ENCODE results near the gene AUTS2.

The AUTS2 gene

GRCh38 chr7:70472601-70473237 is 874.4 kb downstream of the AUTS2 start:
- DNase-seq (ENCODE audit: low spot score), result no peak

- DNase-seq (ENCODE audit: low spot score), result no peak
Observed at GRCh38 chr7:70474639-70475234, 876.5 kb downstream of the AUTS2 start.

GRCh38 chr7:70477036-70478010 is 879.0 kb downstream of the AUTS2 start:
- no peak for DNase-seq (ENCODE audit: low spot score)

- no peak for DNase-seq (ENCODE audit: low spot score)
Observed at GRCh38 chr7:70479153-70480021, 881.1 kb downstream of the AUTS2 start.

DNA sequence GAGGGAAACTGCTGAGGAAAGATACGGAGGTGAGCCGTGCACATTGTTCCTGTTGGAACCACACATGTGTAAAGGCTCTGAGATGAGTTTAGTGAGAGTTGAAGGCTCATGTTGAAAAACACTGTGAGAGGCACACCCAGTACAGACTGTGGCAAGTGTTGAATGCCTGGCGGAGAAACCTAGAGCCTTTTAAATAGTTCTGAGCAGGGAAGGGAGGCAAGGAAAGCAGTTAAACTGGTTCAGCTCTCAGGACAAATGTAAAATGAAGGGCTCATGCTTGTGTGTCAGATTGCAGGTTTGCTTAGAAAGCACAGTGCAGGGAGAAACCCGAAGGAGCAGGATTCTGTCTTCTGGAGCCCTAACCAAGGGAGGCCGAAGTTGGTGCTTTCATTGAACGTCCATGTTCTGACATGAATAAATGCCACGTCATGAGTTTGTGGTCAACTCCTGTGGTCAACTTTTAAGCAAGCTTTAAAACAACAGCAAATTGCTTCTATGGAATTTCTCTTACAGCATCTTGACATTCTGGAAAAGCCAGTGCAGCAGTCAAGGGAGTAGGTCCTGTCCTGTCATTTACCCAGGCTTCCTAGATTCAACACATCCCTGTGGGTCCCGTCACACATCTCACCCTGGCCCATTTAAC is 882.8 kb downstream of the AUTS2 start:
- DNase-seq (ENCODE audit: low spot score), result no peak

GRCh38 chr7:70481570-70482123 is 883.4 kb downstream of the AUTS2 start:
- no peak for DNase-seq (ENCODE audit: low spot score)

DNA sequence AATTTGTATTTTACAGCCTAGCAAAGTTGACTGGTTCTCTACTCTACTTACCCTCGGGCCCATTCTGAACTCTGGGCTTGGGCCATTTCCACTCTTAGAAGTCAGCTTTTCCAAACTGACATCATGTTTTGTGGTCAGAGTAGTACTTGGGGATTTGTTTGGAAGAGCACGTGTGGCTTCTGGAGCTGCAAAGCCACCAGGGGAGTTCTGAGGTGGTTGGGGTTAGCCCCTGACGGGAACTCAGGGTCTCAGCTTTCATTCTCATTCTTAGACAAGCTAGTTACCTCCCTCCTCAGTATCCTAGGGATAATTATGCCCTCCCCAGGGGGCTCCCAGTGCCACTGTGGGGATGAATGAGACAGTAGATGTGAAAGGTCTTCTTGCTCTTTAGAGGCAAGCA is 886.0 kb downstream of the AUTS2 start:
- DNase-seq (ENCODE audit: low spot score), result no peak

DNA sequence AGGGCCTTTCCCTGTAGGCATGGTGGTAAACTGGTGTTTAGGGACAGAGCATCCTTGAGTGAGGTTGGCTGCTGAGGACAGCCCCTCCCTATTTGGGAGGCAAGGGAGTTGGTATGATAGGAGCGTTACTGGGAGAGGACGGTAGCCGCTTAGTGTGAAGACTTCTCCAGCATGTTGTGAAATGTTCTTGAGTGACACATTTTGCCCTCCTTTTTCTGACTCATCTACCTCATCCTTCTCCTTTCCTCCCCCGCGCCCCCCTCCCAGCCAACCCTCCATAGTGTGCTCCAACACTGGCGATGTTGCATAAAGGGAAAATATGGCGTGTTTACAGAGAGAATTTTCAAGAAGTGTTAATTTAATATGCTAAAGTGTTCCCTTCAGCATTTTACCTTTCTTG is 888.7 kb downstream of the AUTS2 start:
- DNase-seq (ENCODE audit: low spot score), result no peak

DNA sequence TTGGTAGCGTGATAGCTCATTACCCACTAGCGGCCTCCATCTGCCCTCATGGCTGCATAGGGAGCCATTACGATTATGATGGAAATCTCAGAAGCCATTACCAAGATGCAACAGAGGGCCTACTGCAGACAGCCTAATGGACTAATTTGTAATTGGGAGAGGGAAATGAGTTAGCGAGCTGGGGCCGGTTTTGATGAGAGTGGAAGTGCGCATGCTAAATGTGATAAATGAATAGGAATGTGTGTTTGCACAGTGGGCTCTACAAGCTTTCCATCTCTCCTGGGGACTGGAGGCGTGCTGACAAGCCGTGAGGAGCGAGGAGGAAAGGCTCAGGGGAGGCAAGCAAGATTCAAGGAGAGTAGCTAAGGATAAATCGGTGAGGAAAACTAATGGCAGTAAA is 889.2 kb downstream of the AUTS2 start:
- no peak for DNase-seq (ENCODE audit: low spot score)

DNA sequence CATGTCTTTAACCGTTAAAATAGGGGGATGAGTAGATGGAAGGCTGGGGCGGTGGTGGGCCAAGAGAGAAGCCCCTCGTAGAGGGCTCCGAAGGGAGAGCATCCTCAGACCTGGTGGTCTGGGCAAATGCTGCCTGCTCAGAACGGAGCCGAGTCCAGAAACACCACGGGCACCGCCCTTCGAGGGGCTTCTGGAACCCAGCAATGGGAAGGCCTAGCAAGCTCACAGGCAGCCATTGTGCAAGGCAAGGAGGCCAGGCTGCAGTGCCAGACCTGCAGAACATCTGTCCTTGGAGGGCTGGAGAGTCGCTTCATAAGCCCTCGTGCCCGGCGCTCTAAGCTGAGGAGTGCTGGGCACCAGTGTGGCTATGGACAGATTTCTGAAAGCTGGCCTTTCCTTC is 889.6 kb downstream of the AUTS2 start:
- DNase-seq (ENCODE audit: low spot score), result no peak

- no peak for DNase-seq (ENCODE audit: low spot score)
Observed at GRCh38 chr7:70489813-70490212, 891.5 kb downstream of the AUTS2 start.

GRCh38 chr7:70492625-70493024 is 894.4 kb downstream of the AUTS2 start:
- DNase-seq (ENCODE audit: low spot score), result no peak

DNA sequence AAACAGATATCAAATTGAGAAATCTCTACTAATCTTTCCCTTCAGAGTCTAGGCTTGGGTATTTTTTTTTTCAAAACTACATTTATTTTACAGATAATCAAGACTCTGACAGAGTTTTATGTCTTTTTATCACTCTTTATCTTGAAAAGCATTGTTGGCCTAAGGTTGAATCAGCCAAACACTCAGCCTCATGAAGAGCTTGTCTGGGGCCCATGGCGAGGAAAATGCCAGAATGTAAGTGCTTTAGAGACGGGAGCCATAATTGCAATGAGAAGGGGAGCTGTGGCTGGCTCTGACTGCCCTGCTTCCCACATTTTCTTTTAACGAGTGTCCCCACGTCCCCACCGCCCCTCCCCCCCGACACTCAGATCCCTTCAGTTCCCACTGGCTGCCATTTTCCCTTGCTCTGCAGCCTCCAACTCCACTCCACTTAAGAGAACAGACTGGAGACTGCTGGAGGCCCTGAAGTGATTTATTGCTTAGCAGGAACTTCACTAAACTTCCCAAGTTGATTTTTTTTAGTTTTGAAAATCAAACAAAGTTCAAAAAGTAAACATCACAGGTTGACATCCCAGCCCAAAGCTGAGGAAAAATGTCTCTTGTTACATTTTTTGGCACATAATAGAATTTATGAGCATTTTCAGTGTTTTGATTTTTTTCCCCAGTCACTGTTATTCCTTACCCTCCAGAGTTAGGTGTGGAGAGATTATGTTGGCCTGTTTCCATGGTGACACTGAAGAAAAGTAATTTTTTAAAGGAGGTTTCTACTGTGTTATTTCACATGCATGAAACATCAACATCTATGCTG is 896.2 kb downstream of the AUTS2 start:
- no peak for DNase-seq (ENCODE audit: low spot score)

DNA sequence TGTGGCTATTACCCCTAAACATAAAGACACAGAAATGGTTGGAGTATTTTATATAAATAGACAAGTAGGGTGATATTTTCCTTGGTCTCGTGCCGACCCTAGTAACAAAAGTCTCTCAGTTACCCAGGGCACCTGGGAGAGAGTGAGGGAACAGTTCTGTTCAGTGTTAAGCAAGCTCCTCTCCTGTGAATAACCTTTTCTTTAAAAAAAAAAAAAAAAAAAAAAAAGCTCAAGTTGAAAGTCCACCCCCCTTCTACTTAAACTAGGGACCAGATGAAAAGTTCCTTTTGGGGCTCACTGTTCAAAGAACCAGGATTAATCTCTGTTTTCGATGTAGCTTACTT is 896.7 kb downstream of the AUTS2 start:
- DNase-seq (ENCODE audit: low spot score), result no peak

DNA sequence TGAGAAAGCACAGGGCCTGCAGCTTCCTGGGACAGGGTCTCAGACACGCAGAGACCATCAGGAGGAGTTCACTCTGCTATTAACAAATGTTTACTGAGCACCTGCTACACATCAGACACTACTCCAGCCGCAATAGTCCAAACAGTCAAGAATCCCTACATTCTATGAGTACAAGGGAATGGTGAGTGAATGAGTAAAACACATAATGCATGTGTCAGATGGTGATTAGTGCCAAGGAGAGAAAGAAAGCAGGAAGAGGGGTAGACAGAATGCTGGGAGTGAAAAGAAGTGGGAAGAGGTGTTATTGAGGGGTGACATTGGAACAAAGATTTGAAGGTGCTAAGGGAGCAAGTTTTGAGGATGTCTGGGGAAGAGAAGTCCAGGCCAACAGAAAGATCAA is 899.5 kb downstream of the AUTS2 start:
- no peak for DNase-seq (ENCODE audit: low spot score)

DNA sequence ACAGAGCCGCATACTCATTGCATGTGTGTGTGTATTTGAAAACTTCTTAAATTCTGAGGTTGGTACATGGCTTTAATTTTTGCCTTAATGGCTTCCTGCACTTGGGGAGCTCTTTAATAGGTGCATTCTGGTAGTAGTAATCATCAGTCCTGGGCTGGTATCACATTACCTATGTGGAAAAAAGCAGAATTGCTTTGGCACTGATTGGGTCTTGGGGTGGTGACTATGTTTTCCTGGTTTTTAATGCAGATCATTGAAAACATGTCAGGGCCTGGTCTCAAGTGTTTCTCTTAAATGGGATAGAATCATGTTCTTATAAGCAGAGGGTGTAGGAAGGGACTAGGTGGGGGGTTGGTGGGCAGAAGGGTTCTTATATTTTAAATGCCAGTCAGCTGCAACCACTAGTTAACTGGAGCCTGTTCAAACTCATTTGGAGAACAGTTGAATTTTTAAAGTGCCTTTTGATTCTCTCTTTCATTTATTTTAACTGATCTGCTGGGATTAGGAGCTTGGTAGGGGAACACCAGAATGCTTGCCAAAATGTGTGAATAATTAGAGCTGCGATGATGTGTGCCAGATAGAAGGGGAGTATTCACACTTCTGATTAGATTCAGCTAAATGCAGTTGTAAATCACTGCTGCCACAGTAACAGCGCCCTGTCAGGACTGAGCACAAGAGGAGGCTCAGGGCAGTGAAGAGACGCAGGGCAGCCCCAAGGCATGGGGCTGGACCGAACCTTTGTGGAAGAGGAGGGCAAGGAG is 900.1 kb downstream of the AUTS2 start:
- DNase-seq (ENCODE audit: low spot score), result no peak

DNA sequence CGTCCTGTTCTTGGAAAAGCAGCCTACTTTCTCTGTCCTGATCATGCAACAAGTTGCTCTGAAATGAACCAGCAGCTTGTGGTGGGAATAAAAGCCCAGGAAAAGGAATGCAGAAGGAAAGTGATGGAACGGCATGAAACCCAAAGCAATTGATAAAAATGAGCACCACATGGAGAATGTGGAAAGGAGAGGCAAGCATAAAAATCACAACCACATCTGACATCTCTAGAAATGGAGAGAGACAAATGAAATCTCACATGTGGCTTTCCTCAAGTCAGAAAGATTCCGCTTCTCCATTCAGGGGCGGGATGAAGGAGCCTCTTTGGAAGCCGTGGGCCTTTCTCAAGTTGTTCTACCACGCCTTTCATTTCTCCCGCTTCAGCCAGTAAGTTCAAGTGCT is 902.0 kb downstream of the AUTS2 start:
- DNase-seq (ENCODE audit: low spot score), result no peak

DNA sequence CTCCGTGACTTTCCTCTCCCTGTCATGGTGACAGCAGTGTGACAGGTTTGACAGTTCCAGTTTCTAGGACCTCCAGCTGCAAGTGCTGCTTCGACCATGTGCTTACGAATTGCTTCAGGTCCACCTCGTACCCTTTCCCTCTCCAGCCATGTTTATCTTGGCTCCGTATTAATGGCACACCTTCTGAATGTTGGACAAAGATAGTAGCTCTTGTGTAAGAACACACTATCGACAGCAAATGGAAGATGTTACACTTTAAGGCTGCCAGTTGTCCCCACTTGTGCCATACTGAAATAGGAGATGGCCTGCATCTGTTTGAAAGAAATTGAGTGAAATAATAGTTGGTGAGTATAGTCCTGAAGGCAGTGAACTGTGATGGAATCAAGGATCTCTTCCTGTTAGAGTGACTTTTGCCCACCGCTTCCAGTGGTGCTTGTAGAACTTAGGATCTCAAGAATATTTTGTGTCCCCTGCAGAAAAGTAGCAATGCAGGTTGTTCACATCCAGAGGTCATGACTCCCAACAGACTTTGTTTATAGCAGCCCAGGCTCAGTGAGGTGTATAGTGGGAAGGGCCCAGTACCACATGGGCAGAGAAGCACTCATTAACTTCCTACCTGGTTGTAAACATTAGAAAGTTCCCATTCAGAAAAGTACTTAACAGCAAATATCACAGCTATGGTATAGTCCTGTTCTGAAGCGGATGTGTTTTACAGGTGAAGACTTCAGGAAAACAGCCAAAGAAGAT is 904.0 kb downstream of the AUTS2 start:
- no peak for DNase-seq (ENCODE audit: low spot score)

DNA sequence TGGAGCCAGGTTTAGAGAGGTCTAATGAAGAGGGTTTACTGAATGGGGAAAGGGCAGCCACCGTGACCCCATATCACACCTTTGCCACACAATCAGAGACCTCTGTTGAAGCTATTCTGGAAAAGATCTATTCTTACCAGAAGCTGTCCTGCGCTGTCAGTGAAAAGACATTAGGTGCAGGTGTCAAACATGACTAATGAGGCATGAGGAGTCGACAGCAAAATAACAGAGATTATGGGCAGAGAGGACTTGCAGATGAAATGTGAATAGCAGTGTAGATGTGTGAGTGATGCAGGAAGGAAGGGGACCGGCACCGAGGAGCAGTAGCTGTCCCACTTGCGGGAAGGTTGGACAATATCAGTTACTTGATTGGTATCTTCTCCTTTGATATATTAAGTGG is 906.0 kb downstream of the AUTS2 start:
- no peak for DNase-seq (ENCODE audit: low spot score)
